Neural progenitor cell (in vitro differentiated cells): ENCODE results near the gene MNT.

Experiments used
- CTCF ChIP-seq: fragments of 200-600 bp; sonication (generic); IDR thresholded peaks from 2 replicates; pipeline ENCODE4 v1.5.1; 2017; ENCODE audit warnings: antibody characterized with exemption, mild to moderate bottlenecking
- EZH2 ChIP-seq: fragments of 200-600 bp; sonication (generic); IDR thresholded peaks from 2 replicates; pipeline ENCODE4 v1.6.1; 2017; ENCODE audit warnings: antibody characterized with exemption, mild to moderate bottlenecking, moderate library complexity

- TF ChIP-seq CTCF (no peak), EZH2 (no peak)
Measured at GRCh38 chr17:2440930-2441329, 40.1 kb upstream of the MNT start.
